T1000 (cell line): ENCODE measurements around the gene MSL1.

ENCODE experiments used
- DNase-seq: peaks from one replicate; lab custom pipeline; 2025; ENCODE audit warnings: mixed read lengths; lab: John Stamatoyannopoulos, UW

MSL1 gene

DNA sequence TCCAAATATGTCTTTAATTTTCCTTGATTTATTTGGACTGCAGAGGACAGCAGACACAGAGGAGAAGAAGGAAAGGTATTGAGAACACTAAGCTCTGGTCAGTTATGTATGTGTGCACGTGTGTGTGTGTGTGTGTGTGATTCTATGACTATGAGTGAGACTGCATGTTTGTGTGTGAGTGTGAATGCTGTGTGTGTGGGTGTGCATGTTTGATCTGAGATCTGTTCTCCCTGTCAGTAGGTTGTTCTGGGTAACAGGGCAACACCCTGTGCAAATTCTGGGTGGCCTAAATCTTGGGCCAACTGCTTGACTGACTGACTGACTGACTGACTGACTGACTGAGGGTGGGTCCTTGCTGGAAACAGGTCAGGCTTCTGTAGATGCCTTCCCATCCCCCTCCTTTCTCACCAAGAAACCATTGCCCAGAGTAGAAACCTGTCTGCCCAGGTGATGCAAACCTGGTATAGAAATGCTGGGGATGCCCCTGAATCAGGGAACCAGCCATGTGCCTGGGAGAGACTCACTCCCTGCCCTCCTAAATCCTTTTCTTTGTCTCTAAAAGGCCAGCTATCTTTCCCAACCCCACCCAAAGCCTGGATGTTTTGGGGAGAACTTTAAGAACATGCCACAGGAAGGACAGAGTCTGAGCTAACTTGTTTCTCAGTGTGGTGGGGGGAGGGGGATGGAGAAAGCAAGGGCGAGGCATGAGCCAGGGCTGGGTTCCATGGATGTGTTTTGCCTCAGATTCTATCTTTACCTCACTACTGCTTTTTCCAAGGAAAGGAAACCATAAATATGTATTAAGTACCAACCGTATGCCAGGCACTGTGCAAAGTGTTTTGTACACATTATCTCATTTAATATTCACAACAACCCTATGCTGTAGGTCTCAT is 16.9 kb upstream of the MSL1 start:
- no peak for DNase-seq

GRCh38 chr17:40105861-40106759 is 15.7 kb upstream of the MSL1 start:
- no peak for DNase-seq

GRCh38 chr17:40106760-40107521 is 14.8 kb upstream of the MSL1 start:
- DNase-seq = no peak

GRCh38 chr17:40107522-40108174 is 14.1 kb upstream of the MSL1 start:
- DNase-seq = no peak

DNA sequence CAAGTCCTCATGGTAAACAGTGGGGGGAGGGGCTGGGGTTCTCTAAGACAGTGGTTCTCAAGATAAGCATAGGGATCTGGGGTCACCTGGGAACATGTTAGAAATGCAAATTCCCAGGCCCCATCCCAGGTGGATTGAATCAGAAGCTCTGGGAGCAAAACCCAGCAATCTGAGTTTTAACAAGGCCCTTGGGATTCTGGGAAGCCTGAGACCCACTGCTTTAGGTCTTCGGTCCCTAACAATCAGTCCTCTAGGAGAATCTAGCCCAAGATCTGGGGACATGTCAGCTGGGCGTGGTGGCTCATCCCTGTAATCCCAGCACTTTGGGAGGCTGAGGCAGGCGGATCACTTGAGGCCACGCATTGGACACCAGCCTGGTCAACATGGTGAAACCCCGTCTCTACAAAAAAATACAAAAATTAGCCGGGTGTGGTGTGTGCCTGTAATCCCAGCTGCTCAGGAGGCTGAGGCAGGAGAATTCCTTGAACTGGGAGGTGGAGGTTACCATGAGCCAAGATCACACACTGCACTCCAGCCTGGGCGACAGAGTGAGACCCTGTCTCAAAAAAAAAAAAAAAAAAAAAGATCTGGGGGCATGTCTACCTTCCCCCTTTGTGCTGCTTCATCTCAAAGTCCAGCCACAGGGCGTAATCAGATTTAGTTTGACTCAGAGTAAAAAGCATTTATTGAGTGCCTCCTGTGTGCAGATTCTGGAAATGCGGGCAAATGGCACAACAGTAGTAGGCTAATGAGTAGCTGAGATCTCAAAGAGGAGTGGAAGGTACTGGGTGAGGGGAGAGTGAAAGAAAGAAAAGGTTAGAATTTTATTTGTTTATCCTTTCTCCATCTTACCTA is 12.6 kb upstream of the MSL1 start:
- no peak for DNase-seq

DNA sequence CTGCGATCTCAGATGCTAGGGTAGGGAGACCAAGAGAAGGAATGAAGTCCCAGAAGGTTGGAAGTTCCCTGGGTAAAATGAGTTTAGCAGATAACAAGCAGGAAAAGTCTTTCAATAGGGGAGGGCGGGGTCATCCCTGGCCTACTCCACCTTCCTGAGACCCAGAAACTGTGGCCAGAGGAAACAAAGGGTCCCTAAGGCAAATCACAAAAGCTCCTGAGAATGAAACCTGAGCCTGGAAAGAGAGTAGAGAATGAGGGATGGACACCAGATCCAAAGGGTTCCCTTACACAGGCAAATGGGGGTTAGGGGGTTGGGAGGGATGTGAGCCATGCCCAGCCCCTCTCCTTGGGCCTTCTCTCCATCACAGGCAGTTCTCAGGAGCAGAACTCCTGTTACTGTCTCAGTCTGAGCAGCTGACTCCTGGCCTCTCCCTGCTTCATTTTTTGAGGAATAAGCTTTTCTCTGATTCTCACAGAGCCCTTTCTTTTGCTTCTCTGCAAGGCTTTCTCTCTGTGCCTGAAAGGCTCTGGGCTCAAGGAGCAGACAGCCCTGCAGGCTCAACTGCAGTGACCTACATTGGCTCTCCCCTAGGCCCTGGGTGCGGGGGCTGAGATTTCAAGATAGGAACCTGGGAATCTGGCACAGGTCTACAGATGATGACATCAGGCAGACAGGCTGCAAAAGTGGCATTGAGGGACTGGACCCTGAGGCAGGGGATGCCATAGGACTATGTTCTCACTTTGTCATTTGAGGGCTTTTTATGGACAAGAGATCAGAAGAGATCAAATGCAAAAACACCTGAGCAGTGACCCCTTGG is 11.5 kb upstream of the MSL1 start:
- DNase-seq = no peak

GRCh38 chr17:40111221-40112128 is 10.3 kb upstream of the MSL1 start:
- DNase-seq = peak; percentile 78

- no peak for DNase-seq
These were observed 9.5 kb upstream of the MSL1 start for GRCh38 chr17:40112191-40112711.

GRCh38 chr17:40112718-40113109 is 9.1 kb upstream of the MSL1 start:
- DNase-seq = no peak

DNA sequence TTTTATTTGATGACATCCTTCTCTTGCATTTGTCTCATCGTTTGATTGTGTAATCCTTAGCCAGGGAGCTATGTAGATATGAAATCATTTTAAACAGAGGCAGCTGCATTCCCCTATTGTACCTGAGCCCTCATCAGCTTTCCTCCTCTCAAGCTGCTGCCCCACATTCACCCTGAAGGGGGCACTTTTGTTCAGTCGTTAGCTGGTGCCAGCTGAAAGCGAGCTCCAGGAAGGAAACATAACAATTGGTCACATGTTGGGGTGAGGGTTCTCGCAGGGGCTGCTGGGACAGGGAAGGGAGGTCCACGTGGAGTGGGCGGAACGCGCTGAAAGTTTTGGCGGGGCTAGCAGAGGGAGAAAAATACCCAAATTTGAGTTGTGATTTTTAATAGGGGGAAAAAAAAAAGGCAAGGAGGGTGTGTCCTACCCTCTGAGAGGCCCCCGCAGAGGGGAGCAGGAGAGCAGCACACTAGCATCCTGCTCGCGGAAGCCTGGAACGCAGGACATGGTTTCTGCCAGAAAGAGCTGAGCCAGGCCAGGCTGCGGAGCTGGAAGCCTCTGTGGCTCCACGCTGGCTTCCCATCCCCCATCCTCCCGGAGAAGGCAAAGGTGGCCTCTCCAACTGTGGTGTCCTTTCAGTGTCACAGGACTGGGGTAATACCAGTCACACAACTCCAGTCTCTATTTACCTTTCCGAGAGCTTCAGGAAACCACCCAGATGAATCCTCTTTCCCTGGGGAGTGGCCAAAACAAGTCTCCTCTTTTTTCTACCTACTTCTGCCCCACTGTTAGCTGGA is 8.5 kb upstream of the MSL1 start:
- DNase-seq = peak; percentile 82

- no peak for DNase-seq
These were observed 7.9 kb upstream of the MSL1 start for GRCh38 chr17:40113907-40114245.

- DNase-seq = no peak
These were observed 6.7 kb upstream of the MSL1 start for GRCh38 chr17:40115101-40115436.

DNA sequence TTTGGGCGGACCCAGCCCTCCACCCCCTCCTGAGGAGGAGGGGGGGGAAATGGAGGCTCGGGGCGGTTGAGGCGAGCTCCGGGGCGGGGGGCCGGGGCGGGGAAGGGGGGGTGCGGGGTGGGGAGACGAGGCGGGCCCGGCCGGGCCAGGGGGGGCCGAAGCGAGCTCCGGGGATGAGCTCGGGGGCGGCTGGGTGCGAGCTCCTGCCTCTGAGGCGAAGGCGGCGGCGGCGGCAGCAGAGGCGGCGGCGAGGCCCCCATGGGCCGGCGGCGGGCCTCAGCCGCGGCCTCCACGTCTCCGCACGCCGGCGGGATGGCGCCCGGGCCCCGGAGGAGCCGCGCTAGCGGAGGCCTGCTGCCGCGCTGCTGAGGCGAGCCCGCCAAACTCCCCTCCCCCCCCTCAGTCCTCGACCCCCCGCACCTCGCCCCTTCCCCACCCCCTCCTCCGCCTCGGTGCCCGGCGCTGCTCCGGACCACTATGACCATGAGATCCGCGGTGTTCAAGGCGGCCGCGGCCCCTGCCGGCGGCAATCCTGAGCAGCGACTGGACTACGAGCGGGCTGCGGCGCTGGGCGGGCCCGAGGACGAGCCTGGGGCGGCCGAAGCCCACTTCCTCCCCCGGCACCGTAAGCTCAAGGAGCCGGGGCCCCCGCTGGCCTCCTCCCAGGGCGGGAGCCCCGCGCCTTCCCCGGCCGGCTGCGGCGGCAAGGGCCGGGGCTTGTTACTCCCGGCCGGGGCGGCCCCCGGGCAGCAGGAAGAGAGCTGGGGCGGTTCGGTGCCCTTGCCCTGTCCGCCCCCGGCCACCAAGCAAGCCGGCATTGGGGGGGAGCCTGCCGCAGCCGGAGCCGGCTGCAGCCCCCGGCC is 596 bp downstream of the MSL1 start:
- no peak for DNase-seq

DNA sequence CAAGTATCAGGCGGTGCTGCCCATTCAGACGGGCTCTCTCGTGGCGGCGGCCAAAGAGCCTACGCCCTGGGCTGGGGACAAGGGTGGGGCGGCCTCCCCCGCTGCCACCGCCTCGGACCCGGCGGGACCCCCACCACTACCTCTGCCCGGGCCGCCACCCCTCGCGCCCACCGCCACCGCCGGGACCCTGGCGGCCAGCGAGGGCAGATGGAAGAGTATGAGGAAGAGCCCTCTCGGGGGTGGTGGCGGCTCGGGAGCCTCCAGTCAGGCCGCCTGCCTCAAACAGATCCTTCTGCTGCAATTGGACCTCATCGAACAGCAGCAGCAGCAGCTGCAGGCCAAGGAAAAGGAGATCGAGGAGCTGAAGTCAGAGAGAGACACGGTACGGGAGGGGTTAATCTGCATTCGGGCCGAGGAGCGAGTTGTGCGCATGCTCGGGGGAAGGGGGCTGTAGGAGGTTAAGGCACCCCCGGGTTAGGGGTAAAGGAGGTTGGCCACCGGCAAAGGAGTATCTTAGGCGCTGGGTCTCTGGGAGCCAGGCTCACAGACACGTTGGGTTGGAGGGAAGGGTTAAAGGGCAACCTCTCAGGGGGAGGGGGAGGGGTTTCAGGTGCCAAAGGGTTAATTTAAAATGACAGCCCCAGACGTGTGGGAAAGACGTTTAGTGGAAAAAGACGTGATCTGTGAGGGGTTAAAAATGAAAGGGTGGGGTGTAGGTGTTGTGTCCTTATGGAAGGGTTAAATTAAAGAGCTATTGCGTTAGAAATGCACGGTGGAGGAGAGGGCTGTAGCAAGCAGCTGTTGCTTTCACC is 1.4 kb downstream of the MSL1 start:
- no peak for DNase-seq

- DNase-seq = no peak
These were observed 2.0 kb downstream of the MSL1 start for GRCh38 chr17:40123811-40124114.
